Activated B cell treated with CpG ODN at 0.5 μM for 24 hours (primary cell): ENCODE results near the gene MALRD1. TPM values are rescaled to one million over a fixed set of nuclear protein-coding genes. Genes with fewer than 3 reads are reported as not detected.

Experiments used
- ATAC-seq: fragments of 200-7000 bp; cut with Tn5 transposase; one replicate; pipeline ENCODE4 v1.10.0; 2021; ENCODE audit warnings: low read depth, mild to moderate bottlenecking, moderate library complexity
- CTCF ChIA-PET: fragments of 350-600 bp; sonication (Branson Sonifier 250); formaldehyde crosslinking; loops from one replicate; lab custom pipeline; 2021; ENCODE audit warnings: antibody characterized with exemption; lab: Charles Lee
- POLR2A ChIA-PET: fragments of 350-600 bp; sonication (Branson Sonifier 250); formaldehyde crosslinking; loops from one replicate; lab custom pipeline; 2021; ENCODE audit warnings: antibody characterized with exemption; lab: Charles Lee
- DNase-seq: peaks from one replicate; pipeline ENCODE4 v3.0.0; 2022
- H3K27ac Mint-ChIP-seq: one replicate; pipeline ENCODE4 v1.8.0; 2020; ENCODE audit warnings: mixed read lengths
- H3K27me3 Mint-ChIP-seq: one replicate; pipeline ENCODE4 v1.8.0; 2021; ENCODE audit warnings: mixed read lengths
- H3K36me3 Mint-ChIP-seq: one replicate; pipeline ENCODE4 v1.8.0; 2021; ENCODE audit warnings: low read depth, mixed read lengths
- H3K4me1 Mint-ChIP-seq: one replicate; pipeline ENCODE4 v1.8.0; 2021; ENCODE audit warnings: mixed read lengths
- H3K4me3 Mint-ChIP-seq: one replicate; pipeline ENCODE4 v1.8.0; 2020; ENCODE audit warnings: mild to moderate bottlenecking, mixed read lengths
- H3K9me3 Mint-ChIP-seq: one replicate; pipeline ENCODE4 v1.8.0; 2020; ENCODE audit warnings: mixed read lengths
- CTCF ChIP-seq: fragments of 200-600 bp; IDR thresholded peaks from one replicate; pipeline ENCODE4 v1.8.0; 2022; ENCODE audit warnings: antibody characterized with exemption, mild to moderate bottlenecking
- intact Hi-C: fragments of 100-400 bp; cut with micrococcal nuclease; formaldehyde crosslinking; loops from one replicate; pipeline ENCODE4 v1.15.1; 2024
- total RNA-seq: library from RNA; stranded (reverse); gene quantifications from 2 replicates; pipeline ENCODE4 v1.2.3, GENCODE V29; 2022

Gene MALRD1
- total RNA-seq, 1 donor from 2014 or later: not detected

- ChIA-PET CTCF (no interaction called here), POLR2A (no interaction called here)
- H3K27me3 Mint-ChIP-seq: no peaks in the 10 kb centered on the region
- peaks cover 7% of the 10 kb centered on the region for H3K9me3 Mint-ChIP-seq
- no peaks in the 10 kb centered on the region for H3K4me1 Mint-ChIP-seq
- DNase-seq: no peak
- TF ChIP-seq CTCF: no peak
- no peak overlapping the region for H3K27ac Mint-ChIP-seq
- H3K36me3 Mint-ChIP-seq: no peaks in the 10 kb centered on the region
- ATAC-seq: no peak
- intact Hi-C loops: no loop called here
- H3K4me3 Mint-ChIP-seq: no peak overlapping the region
Measured at GRCh38 chr10:19168584-19168983, 120.0 kb downstream of the MALRD1 start.

GRCh38 chr10:19169041-19169440 is 120.4 kb downstream of the MALRD1 start:
- no peaks in the 10 kb centered on the region for H3K27me3 Mint-ChIP-seq
- H3K27ac Mint-ChIP-seq: no peak overlapping the region
- H3K4me3 Mint-ChIP-seq: no peak overlapping the region
- TF ChIP-seq CTCF: no peak
- ATAC-seq: no peak
- intact Hi-C loops: no loop called here
- ChIA-PET CTCF (no interaction called here), POLR2A (no interaction called here)
- no peaks in the 10 kb centered on the region for H3K4me1 Mint-ChIP-seq
- no peak for DNase-seq
- peaks cover 7% of the 10 kb centered on the region for H3K9me3 Mint-ChIP-seq
- no peaks in the 10 kb centered on the region for H3K36me3 Mint-ChIP-seq

- H3K27me3 Mint-ChIP-seq: no peaks in the 10 kb centered on the region
- no peak overlapping the region for H3K4me3 Mint-ChIP-seq
- TF ChIP-seq CTCF: no peak
- CTCF ChIA-PET: no interaction called here
- H3K27ac Mint-ChIP-seq: no peak overlapping the region
- ATAC-seq: no peak
- no peaks in the 10 kb centered on the region for H3K36me3 Mint-ChIP-seq
- intact Hi-C loops: no loop called here
- POLR2A ChIA-PET: no interaction called here
- peaks cover 7% of the 10 kb centered on the region for H3K9me3 Mint-ChIP-seq
- DNase-seq: no peak
- H3K4me1 Mint-ChIP-seq: no peaks in the 10 kb centered on the region
Measured at GRCh38 chr10:19169684-19170083, 121.1 kb downstream of the MALRD1 start.

GRCh38 chr10:19178675-19179074 is 130.1 kb downstream of the MALRD1 start:
- Mint-ChIP-seq H3K4me1 (no peaks in the 10 kb centered on the region), H3K27me3 (no peaks in the 10 kb centered on the region), H3K36me3 (no peaks in the 10 kb centered on the region), H3K9me3 (peaks cover 3% of the 10 kb centered on the region), H3K4me3 (no peak overlapping the region), H3K27ac (no peak overlapping the region)
- intact Hi-C loops: no loop called here
- ChIA-PET CTCF (no interaction called here), POLR2A (no interaction called here)
- no peak for TF ChIP-seq CTCF
- ATAC-seq: no peak
- DNase-seq: no peak

- no peak for TF ChIP-seq CTCF
- no peaks in the 10 kb centered on the region for H3K4me1 Mint-ChIP-seq
- POLR2A ChIA-PET: no interaction called here
- H3K27ac Mint-ChIP-seq: no peak overlapping the region
- H3K27me3 Mint-ChIP-seq: no peaks in the 10 kb centered on the region
- H3K4me3 Mint-ChIP-seq: no peak overlapping the region
- no peak for ATAC-seq
- no peaks in the 10 kb centered on the region for H3K9me3 Mint-ChIP-seq
- CTCF ChIA-PET: no interaction called here
- DNase-seq: no peak
- no peaks in the 10 kb centered on the region for H3K36me3 Mint-ChIP-seq
- intact Hi-C loops: no loop called here
Measured at GRCh38 chr10:19184891-19185290, 136.3 kb downstream of the MALRD1 start.
